ENCODE results near the gene OCIAD1. TPM values are rescaled to one million over a fixed set of nuclear protein-coding genes. Genes with fewer than 3 reads are reported as not detected.

The OCIAD1 gene
- total RNA-seq, 2 donors from 2014 or later = 114 to 176 TPM

GRCh38 chr4:48906206-48907173 lies 75.6 kb downstream of the OCIAD1 start, which contains the start of gene OCIAD2:
Gene OCIAD2, minus strand, starts transcription at chr4:48906774. Its CDS starts 2,225 bp downstream, at chr4:48904549.
- intact Hi-C loops (cut with DNase I) = no loop called here
- Histone ChIP-seq H3K4me3 (peak within 1 kb of the TSS; percentile 62 to 79), H3K4me1 (replicated peaks) (no peaks in the 10 kb centered on the region), H3K27me3 (replicated peaks; ENCODE audit: insufficient read depth) (no peaks in the 10 kb centered on the region), H3K36me3 (no peaks in the 10 kb centered on the region), H3K9me3 (no peaks in the 10 kb centered on the region), H3K27ac (peak within 1 kb of the TSS; percentile 39 to 51)
- WGBS = 9% methylated on average over 56 of the region's 65 CpGs
- TF ChIP-seq CTCF (IDR thresholded peaks at IDR 0.05) (peak in 2 of 4 experiments; percentile 10 to 36), POLR2A (IDR thresholded peaks at IDR 0.05) (peak; percentile 50), POLR2AphosphoS5 (IDR thresholded peaks at IDR 0.05) (peak; percentile 53)
- peak; percentile 81 for DNase-seq (ENCODE audit: low spot score)

GRCh38 chr4:48907706-48908477 lies 77.0 kb downstream of the OCIAD1 start:
- WGBS = 93% methylated on average over 7 of the region's 7 CpGs
- H3K27me3 ChIP-seq (replicated peaks; ENCODE audit: insufficient read depth) = no peaks in the 10 kb centered on the region
- intact Hi-C loops (cut with DNase I) = no loop called here
- no peak overlapping the region for H3K27ac ChIP-seq
- H3K9me3 ChIP-seq = no peaks in the 10 kb centered on the region
- DNase-seq (ENCODE audit: low spot score) = no peak
- no peaks in the 10 kb centered on the region for H3K4me1 ChIP-seq (replicated peaks)
- H3K36me3 ChIP-seq = no peaks in the 10 kb centered on the region
- H3K4me3 ChIP-seq = no peak overlapping the region
- TF ChIP-seq POLR2AphosphoS5 (IDR thresholded peaks at IDR 0.05) (no peak), POLR2A (IDR thresholded peaks at IDR 0.05) (no peak), CTCF (IDR thresholded peaks at IDR 0.05) (no peak)

GRCh38 chr4:48908687-48909086 lies 77.8 kb downstream of the OCIAD1 start:
- TF ChIP-seq POLR2A (IDR thresholded peaks at IDR 0.05) (no peak), CTCF (IDR thresholded peaks at IDR 0.05) (no peak)
- H3K27me3 ChIP-seq (replicated peaks; ENCODE audit: insufficient read depth) = no peaks in the 10 kb centered on the region
- no peak overlapping the region for H3K4me3 ChIP-seq
- H3K36me3 ChIP-seq = no peaks in the 10 kb centered on the region
- H3K9me3 ChIP-seq = no peaks in the 10 kb centered on the region
- intact Hi-C loops (cut with DNase I) = no loop called here
- no peak for DNase-seq (ENCODE audit: low spot score)
- H3K4me1 ChIP-seq (replicated peaks) = no peaks in the 10 kb centered on the region
- no peak overlapping the region for H3K27ac ChIP-seq

GRCh38 chr4:48909697-48910096 lies 78.8 kb downstream of the OCIAD1 start:
- no peak overlapping the region for H3K4me3 ChIP-seq
- H3K9me3 ChIP-seq = no peaks in the 10 kb centered on the region
- H3K27me3 ChIP-seq (replicated peaks; ENCODE audit: insufficient read depth) = no peaks in the 10 kb centered on the region
- no peaks in the 10 kb centered on the region for H3K4me1 ChIP-seq (replicated peaks)
- no peaks in the 10 kb centered on the region for H3K36me3 ChIP-seq
- intact Hi-C loops (cut with DNase I) = no loop called here
- no peak overlapping the region for H3K27ac ChIP-seq
- DNase-seq (ENCODE audit: low spot score) = no peak
- TF ChIP-seq POLR2A (IDR thresholded peaks at IDR 0.05) (no peak), CTCF (IDR thresholded peaks at IDR 0.05) (no peak), POLR2AphosphoS5 (IDR thresholded peaks at IDR 0.05) (no peak)
- WGBS = 86% methylated on average over 3 of the region's 3 CpGs
